H9 (cell line): ENCODE measurements around the gene KCNQ2. TPM values are rescaled to one million over a fixed set of nuclear protein-coding genes. Genes with fewer than 3 reads are reported as not detected.
"Not testable (repeated sequence)": the region's sequence is repeated elsewhere in the genome, so short reads cannot be mapped to it uniquely, and the experiment has no call there.

Experiments
- DNase-seq: peaks from one replicate; pipeline ENCODE4 v3.0.0-alpha.2; 2017
- H2AFZ ChIP-seq: one replicate; pipeline ENCODE4 v1.6.1; 2013; ENCODE audit warnings: mild to moderate bottlenecking, low read length, control low read depth, moderate library complexity
- H2AK5ac ChIP-seq: 2 replicates; pipeline ENCODE4 v1.6.1; 2013; ENCODE audit warnings: low read length, control low read depth, mixed read lengths; ENCODE audit not compliant: insufficient read length
- H2BK120ac ChIP-seq: one replicate; pipeline ENCODE4 v1.6.1; 2013; ENCODE audit warnings: low read depth, mild to moderate bottlenecking, low read length, control low read depth, inconsistent platforms; ENCODE audit not compliant: poor library complexity, severe bottlenecking
- H2BK12ac ChIP-seq: 2 replicates; pipeline ENCODE4 v1.6.1; 2013; ENCODE audit warnings: low read length, control low read depth, mixed read lengths, low read depth; ENCODE audit not compliant: insufficient read length
- H2BK15ac ChIP-seq: 2 replicates; pipeline ENCODE4 v1.6.1; 2013; ENCODE audit warnings: low read depth, low read length, control low read depth
- H2BK20ac ChIP-seq: one replicate; pipeline ENCODE4 v1.6.1; 2013; ENCODE audit warnings: low read depth, mild to moderate bottlenecking, low read length, control low read depth, inconsistent platforms; ENCODE audit not compliant: poor library complexity, severe bottlenecking
- H2BK5ac ChIP-seq: 2 replicates; pipeline ENCODE4 v1.6.1; 2013; ENCODE audit warnings: low read length, control low read depth, mixed read lengths; ENCODE audit not compliant: insufficient read length
- H3K14ac ChIP-seq: 2 replicates; pipeline ENCODE4 v1.6.1; 2013; ENCODE audit warnings: low read length, control low read depth; ENCODE audit not compliant: insufficient read depth
- H3K18ac ChIP-seq: 2 replicates; pipeline ENCODE4 v1.6.1; 2013; ENCODE audit warnings: low read depth, mild to moderate bottlenecking, mixed read lengths, low read length, control low read depth; ENCODE audit not compliant: insufficient read length
- H3K23ac ChIP-seq: 2 replicates; pipeline ENCODE4 v1.6.1; 2013; ENCODE audit warnings: low read length, control low read depth, mixed read lengths, low read depth; ENCODE audit not compliant: insufficient read length
- H3K23me2 ChIP-seq: 2 replicates; pipeline ENCODE4 v1.6.1; 2013; ENCODE audit warnings: low read depth, mild to moderate bottlenecking, mixed read lengths, low read length, control low read depth; ENCODE audit not compliant: insufficient read length, poor library complexity, severe bottlenecking
- H3K27ac ChIP-seq: 2 replicates; pipeline ENCODE4 v1.5.1; 2013; ENCODE audit warnings: low read length, control low read depth, mixed read lengths, low read depth; ENCODE audit not compliant: insufficient read length
- H3K27me3 ChIP-seq: 2 replicates; pipeline ENCODE4 v1.6.1; 2013; ENCODE audit warnings: low read length, control low read depth, inconsistent platforms; ENCODE audit not compliant: insufficient read depth
- H3K4ac ChIP-seq: 2 replicates; pipeline ENCODE4 v1.6.1; 2013; ENCODE audit warnings: low read depth, mild to moderate bottlenecking, control low read depth, inconsistent platforms, low read length, moderate library complexity
- H3K4me1 ChIP-seq: 2 replicates; pipeline ENCODE4 v1.6.1; 2013; ENCODE audit warnings: low read length, control low read depth, inconsistent platforms; ENCODE audit not compliant: insufficient read depth
- H3K4me2 ChIP-seq: 2 replicates; pipeline ENCODE4 v1.6.1; 2013; ENCODE audit warnings: low read length, control low read depth, mixed read lengths; ENCODE audit not compliant: insufficient read length, insufficient read depth
- H3K56ac ChIP-seq: 2 replicates; pipeline ENCODE4 v1.6.1; 2013; ENCODE audit warnings: low read depth, mild to moderate bottlenecking, mixed read lengths, low read length, control low read depth; ENCODE audit not compliant: insufficient read length
- H3K79me1 ChIP-seq: 2 replicates; pipeline ENCODE4 v1.6.1; 2013; ENCODE audit warnings: low read depth, mild to moderate bottlenecking, moderate library complexity, low read length, control low read depth, inconsistent platforms; ENCODE audit not compliant: insufficient read depth, poor library complexity, severe bottlenecking
- H3K79me2 ChIP-seq: 2 replicates; pipeline ENCODE4 v1.6.1; 2013; ENCODE audit warnings: low read length, control low read depth, inconsistent platforms; ENCODE audit not compliant: insufficient read depth
- H3K9ac ChIP-seq: 2 replicates; pipeline ENCODE4 v1.6.1; 2013; ENCODE audit warnings: low read length, control low read depth, mixed read lengths; ENCODE audit not compliant: insufficient read length; ENCODE audit errors: extremely low read depth
- H3K9me3 ChIP-seq: one replicate; pipeline ENCODE4 v1.6.1; 2013; ENCODE audit warnings: low read depth, low read length, inconsistent platforms; ENCODE audit not compliant: control insufficient read depth
- H3T11ph ChIP-seq: one replicate; pipeline ENCODE4 v1.6.1; 2013; ENCODE audit warnings: mild to moderate bottlenecking, low read length, control low read depth, inconsistent platforms
- H4K20me1 ChIP-seq: one replicate; pipeline ENCODE4 v1.6.1; 2013; ENCODE audit not compliant: control insufficient read depth, insufficient read length, insufficient read depth
- H4K5ac ChIP-seq: 2 replicates; pipeline ENCODE4 v1.6.1; 2013; ENCODE audit warnings: low read depth, mild to moderate bottlenecking, mixed read lengths, low read length, control low read depth; ENCODE audit not compliant: insufficient read length
- H4K8ac ChIP-seq: replicated peaks from 2 replicates; pipeline ENCODE4 v1.6.1; 2013; ENCODE audit warnings: low read length, control low read depth, mixed read lengths, low read depth; ENCODE audit not compliant: insufficient read length
- H4K91ac ChIP-seq: 2 replicates; pipeline ENCODE4 v1.6.1; 2013; ENCODE audit warnings: low read depth, mild to moderate bottlenecking, moderate library complexity, mixed read lengths, low read length, control low read depth; ENCODE audit not compliant: insufficient read length
- H3K27ac Mint-ChIP-seq, 3 experiments: 2 replicates in 2 of 3; 3 replicates in 1 of 3; pipeline ENCODE4 v1.8.0; 2020 to 2021; ENCODE audit warnings: mixed read lengths in 3 of 3, mild to moderate bottlenecking in 1 of 3, moderate library complexity in 1 of 3
- H3K27me3 Mint-ChIP-seq: 2 replicates; pipeline ENCODE4 v1.8.0; 2021; ENCODE audit warnings: low read depth, mild to moderate bottlenecking, moderate library complexity, mixed read lengths
- H3K36me3 Mint-ChIP-seq, 3 experiments: 2 replicates in 2 of 3; 3 replicates in 1 of 3; pipeline ENCODE4 v1.8.0; 2020 to 2021; ENCODE audit warnings: low read depth in 3 of 3, mixed read lengths in 3 of 3; ENCODE audit not compliant: insufficient read depth in 1 of 3
- H3K4me1 Mint-ChIP-seq, 2 experiments: 2 replicates each; pipeline ENCODE4 v1.8.0; 2020; ENCODE audit warnings: mixed read lengths in 2 of 2
- H3K4me3 Mint-ChIP-seq, 2 experiments: 2 replicates in 1 of 2; 3 replicates in 1 of 2; pipeline ENCODE4 v1.8.0; 2020 to 2021; ENCODE audit warnings: mild to moderate bottlenecking in 2 of 2, mixed read lengths in 2 of 2, moderate library complexity in 1 of 2
- H3K9me3 Mint-ChIP-seq, 2 experiments: 2 replicates in 1 of 2; 3 replicates in 1 of 2; pipeline ENCODE4 v1.8.0; 2020; ENCODE audit warnings: mild to moderate bottlenecking in 2 of 2, mixed read lengths in 2 of 2, moderate library complexity in 1 of 2
- WGBS: extraction: QIAGEN DNeasy Blood & Tissue Kit; methylation state at CpG from one replicate; pipeline ENCODE4 v1.1.7; 2013; ENCODE audit warnings: missing lambda C conversion rate, low lambda C conversion rate, mixed read lengths; ENCODE audit not compliant: insufficient read length; ENCODE audit errors: extremely low coverage; 5-methylcytosine and 5-hydroxymethylcytosine counted together
- total RNA-seq: library from RNA; stranded (reverse); gene quantifications from 2 replicates; pipeline ENCODE4 v1.2.1, GENCODE V29; 2021
- TF ChIP-seq, protein P1 (sequence below): fragments of 200-600 bp; sonication (generic); conservative IDR thresholded peaks from 3 replicates; pipeline ENCODE4 v1.8.0; 2021; ENCODE audit warnings: antibody characterized with exemption, mild to moderate bottlenecking

The KCNQ2 gene
- total RNA-seq, 1 experiment from 2014 or later = 69.2 TPM

DNA sequence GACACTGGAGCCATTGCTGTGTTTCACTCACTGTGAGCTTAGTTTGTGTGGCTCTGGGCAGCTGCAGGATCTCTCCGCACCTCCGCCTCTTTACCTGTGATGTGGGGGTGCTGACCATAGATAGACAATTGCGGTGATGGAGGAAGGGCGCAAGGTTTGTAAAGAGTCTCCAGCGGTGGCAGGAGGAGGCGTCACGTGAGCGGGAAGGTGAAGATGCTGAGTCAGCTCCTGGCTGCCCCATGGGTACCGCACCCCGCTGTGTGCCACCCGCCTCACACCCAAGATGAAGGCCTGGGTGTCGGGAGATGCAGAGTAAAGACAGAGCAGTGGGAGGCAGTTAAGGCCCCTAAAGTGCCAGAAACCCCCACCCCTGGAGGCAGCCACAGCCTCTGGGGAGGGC lies 9.0 kb upstream of the KCNQ2 start:
- no peak overlapping the region for H3K56ac ChIP-seq
- no peak overlapping the region for H2BK15ac ChIP-seq
- Mint-ChIP-seq H3K36me3 (peaks cover 0 to 4% (median 2%) of the 10 kb centered on the region in 3 experiments; a peak in 4 of 7 replicates), H3K27ac (no peak overlapping the region), H3K27me3 (peaks cover 20% of the 10 kb centered on the region), H3K4me3 (peak overlapping the region in 1 of 2 experiments; percentile 20; a peak in 2 of 5 replicates), H3K4me1 (peaks cover 23 to 46% of the 10 kb centered on the region in 2 experiments), H3K9me3 (peaks cover 3% of the 10 kb centered on the region in 2 experiments; a peak in 3 of 5 replicates)
- WGBS = no CpG with 5 or more reads among the region's 12 CpGs
- H2BK12ac ChIP-seq = no peak overlapping the region
- H3K9ac ChIP-seq = no peak overlapping the region
- no peak overlapping the region for H3K23ac ChIP-seq
- H2BK20ac ChIP-seq = no peak overlapping the region
- H3K4me1 ChIP-seq = no peaks in the 10 kb centered on the region
- no peak overlapping the region for H2BK120ac ChIP-seq
- no peak overlapping the region for H2BK5ac ChIP-seq
- H4K8ac ChIP-seq = no peak overlapping the region
- no peaks in the 10 kb centered on the region for H3K79me2 ChIP-seq
- no peak overlapping the region for H3K18ac ChIP-seq
- no peaks in the 10 kb centered on the region for H3K79me1 ChIP-seq
- no peak overlapping the region for H2AFZ ChIP-seq
- H3K14ac ChIP-seq = no peak overlapping the region; the same call in 1 of the 2 replicates
- H3K9me3 ChIP-seq = no peaks in the 10 kb centered on the region
- H4K91ac ChIP-seq = no peak overlapping the region
- no peak for DNase-seq
- H4K20me1 ChIP-seq = no peaks in the 10 kb centered on the region
- TF ChIP-seq, protein P1, sequence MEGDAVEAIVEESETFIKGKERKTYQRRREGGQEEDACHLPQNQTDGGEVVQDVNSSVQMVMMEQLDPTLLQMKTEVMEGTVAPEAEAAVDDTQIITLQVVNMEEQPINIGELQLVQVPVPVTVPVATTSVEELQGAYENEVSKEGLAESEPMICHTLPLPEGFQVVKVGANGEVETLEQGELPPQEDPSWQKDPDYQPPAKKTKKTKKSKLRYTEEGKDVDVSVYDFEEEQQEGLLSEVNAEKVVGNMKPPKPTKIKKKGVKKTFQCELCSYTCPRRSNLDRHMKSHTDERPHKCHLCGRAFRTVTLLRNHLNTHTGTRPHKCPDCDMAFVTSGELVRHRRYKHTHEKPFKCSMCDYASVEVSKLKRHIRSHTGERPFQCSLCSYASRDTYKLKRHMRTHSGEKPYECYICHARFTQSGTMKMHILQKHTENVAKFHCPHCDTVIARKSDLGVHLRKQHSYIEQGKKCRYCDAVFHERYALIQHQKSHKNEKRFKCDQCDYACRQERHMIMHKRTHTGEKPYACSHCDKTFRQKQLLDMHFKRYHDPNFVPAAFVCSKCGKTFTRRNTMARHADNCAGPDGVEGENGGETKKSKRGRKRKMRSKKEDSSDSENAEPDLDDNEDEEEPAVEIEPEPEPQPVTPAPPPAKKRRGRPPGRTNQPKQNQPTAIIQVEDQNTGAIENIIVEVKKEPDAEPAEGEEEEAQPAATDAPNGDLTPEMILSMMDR = no peak
- H2AK5ac ChIP-seq = no peak overlapping the region
- no peak overlapping the region for H3T11ph ChIP-seq
- no peak overlapping the region for H3K27ac ChIP-seq
- H4K5ac ChIP-seq = no peak overlapping the region
- H3K23me2 ChIP-seq = no peaks in the 10 kb centered on the region
- H3K27me3 ChIP-seq = no peaks in the 10 kb centered on the region
- no peak overlapping the region for H3K4ac ChIP-seq
- no peak overlapping the region for H3K4me2 ChIP-seq

DNA sequence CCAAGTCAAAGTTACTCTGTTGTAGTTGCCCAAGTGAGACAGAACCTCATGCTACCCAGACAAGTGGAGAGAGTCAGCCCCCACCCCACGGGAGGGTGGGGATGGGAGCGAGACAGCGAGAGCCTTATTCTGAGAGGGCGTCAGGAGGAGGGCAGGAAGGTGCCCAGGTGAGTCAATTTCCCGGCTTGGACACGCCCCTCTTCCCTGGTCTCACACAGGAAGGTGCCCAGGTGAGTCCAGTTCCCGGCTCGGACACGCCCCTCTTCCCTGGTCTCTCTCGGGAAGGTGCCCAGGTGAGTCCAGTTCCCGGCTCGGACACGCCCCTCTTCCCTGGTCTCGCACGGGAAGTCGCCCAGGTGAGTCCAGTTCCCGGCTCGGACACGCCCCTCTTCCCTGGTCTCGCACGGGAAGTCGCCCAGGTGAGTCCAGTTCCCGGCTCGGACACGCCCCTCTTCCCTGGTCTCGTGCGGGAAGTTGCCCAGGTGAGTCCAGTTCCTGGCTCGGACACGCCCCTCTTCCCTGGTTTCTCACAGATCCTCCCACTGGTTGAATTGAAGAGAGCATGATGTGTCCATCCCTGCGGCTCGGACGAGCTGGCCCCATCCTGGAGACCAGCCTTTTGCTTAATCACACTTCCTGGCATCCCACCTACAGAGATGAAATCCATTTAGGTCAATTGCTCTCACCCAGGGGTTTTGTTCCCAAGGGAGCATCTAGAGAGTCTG lies 7.4 kb upstream of the KCNQ2 start:
- H3K23ac ChIP-seq, H4K91ac ChIP-seq, H3K18ac ChIP-seq, H2AK5ac ChIP-seq, H3K9me3 ChIP-seq, H3K27me3 ChIP-seq, H3K79me2 ChIP-seq, H2AFZ ChIP-seq, H4K20me1 ChIP-seq, DNase-seq, H4K8ac ChIP-seq, H3K27ac ChIP-seq, H2BK12ac ChIP-seq, H3K9ac ChIP-seq, H3K27ac Mint-ChIP-seq, H3K36me3 Mint-ChIP-seq, H4K5ac ChIP-seq, H3T11ph ChIP-seq, H2BK120ac ChIP-seq, H3K4me2 ChIP-seq, H3K4me1 ChIP-seq, H3K14ac ChIP-seq, H3K56ac ChIP-seq, H3K23me2 ChIP-seq, H3K4ac ChIP-seq, H3K9me3 Mint-ChIP-seq, H2BK15ac ChIP-seq, H2BK5ac ChIP-seq, H3K79me1 ChIP-seq, H2BK20ac ChIP-seq: not testable (repeated sequence)
- Mint-ChIP-seq H3K4me3 (peak overlapping the region in 1 of 2 experiments; percentile 47; a peak in 1 of 5 replicates), H3K27me3 (peaks cover 26% of the 10 kb centered on the region), H3K4me1 (peaks cover 23 to 48% of the 10 kb centered on the region in 2 experiments)
- no CpG with 5 or more reads among the region's 32 CpGs for WGBS
